Astrocyte (in vitro differentiated cells and primary cell): Measurements from ENCODE around the gene PMM2. TPM values are rescaled to one million over a fixed set of nuclear protein-coding genes. Genes with fewer than 3 reads are reported as not detected.

Experiments used
- DNase-seq: peaks from one replicate; pipeline ENCODE4 v3.0.0-alpha.2; 2010; ENCODE audit warnings: low read depth
- FAIRE-seq: peaks from 2 replicates; lab custom pipeline; 2011; peaks lifted over from hg19 to GRCh38; lab: Jason Lieb, UNC
- H2AFZ ChIP-seq: 2 replicates; pipeline ENCODE4 v1.6.0; 2012; ENCODE audit warnings: low read depth, low read length, inconsistent platforms
- H3K27ac ChIP-seq: 2 replicates; pipeline ENCODE4 v1.5.1; 2011; ENCODE audit warnings: low read depth, low read length, inconsistent platforms
- H3K27me3 ChIP-seq: 2 replicates; pipeline ENCODE4 v1.6.0; 2011; ENCODE audit warnings: low read length, inconsistent platforms; ENCODE audit not compliant: insufficient read depth
- H3K36me3 ChIP-seq: 2 replicates; pipeline ENCODE4 v1.5.1; 2011; ENCODE audit warnings: low read length, inconsistent platforms; ENCODE audit not compliant: insufficient read depth
- H3K4me1 ChIP-seq: 2 replicates; pipeline ENCODE4 v1.5.1; 2011; ENCODE audit warnings: low read length, inconsistent platforms; ENCODE audit not compliant: insufficient read depth
- H3K4me2 ChIP-seq: 2 replicates; pipeline ENCODE4 v1.6.0; 2012; ENCODE audit warnings: low read length, inconsistent platforms
- H3K4me3 ChIP-seq: 2 replicates; pipeline ENCODE4 v1.5.1; 2011; ENCODE audit warnings: low read depth, mild to moderate bottlenecking, low read length, inconsistent platforms; ENCODE audit not compliant: insufficient read depth
- H3K79me2 ChIP-seq: 2 replicates; pipeline ENCODE4 v1.6.0; 2012; ENCODE audit warnings: mild to moderate bottlenecking, low read length, inconsistent platforms; ENCODE audit not compliant: insufficient read depth
- H3K9ac ChIP-seq: 2 replicates; pipeline ENCODE4 v1.6.0; 2012; ENCODE audit warnings: mild to moderate bottlenecking, low read length, inconsistent platforms
- H3K9me3 ChIP-seq: 2 replicates; pipeline ENCODE4 v1.5.1; 2012; ENCODE audit warnings: low read depth, mild to moderate bottlenecking, low read length, inconsistent platforms; ENCODE audit not compliant: insufficient read depth
- H4K20me1 ChIP-seq: 2 replicates; pipeline ENCODE4 v1.6.0; 2012; ENCODE audit warnings: low read length, inconsistent platforms; ENCODE audit not compliant: insufficient read depth
- H3K27ac Mint-ChIP-seq: one replicate; pipeline ENCODE4 v1.8.0; 2021; ENCODE audit warnings: mild to moderate bottlenecking, mixed read lengths; ENCODE audit not compliant: unreplicated experiment
- H3K27me3 Mint-ChIP-seq: one replicate; pipeline ENCODE4 v1.8.0; 2021; ENCODE audit warnings: low read depth, mixed read lengths; ENCODE audit not compliant: unreplicated experiment
- H3K36me3 Mint-ChIP-seq: one replicate; pipeline ENCODE4 v1.8.0; 2021; ENCODE audit warnings: low read depth, mixed read lengths; ENCODE audit not compliant: unreplicated experiment
- H3K4me1 Mint-ChIP-seq: one replicate; pipeline ENCODE4 v1.8.0; 2021; ENCODE audit warnings: low read depth, mixed read lengths; ENCODE audit not compliant: unreplicated experiment
- H3K4me3 Mint-ChIP-seq: one replicate; pipeline ENCODE4 v1.8.0; 2021; ENCODE audit warnings: mild to moderate bottlenecking, moderate library complexity, mixed read lengths; ENCODE audit not compliant: unreplicated experiment
- H3K9me3 Mint-ChIP-seq: one replicate; pipeline ENCODE4 v1.8.0; 2021; ENCODE audit warnings: mild to moderate bottlenecking, mixed read lengths; ENCODE audit not compliant: unreplicated experiment
- EZH2 ChIP-seq: IDR thresholded peaks from 2 replicates; pipeline ENCODE4 v1.6.1; 2012; ENCODE audit warnings: mild to moderate bottlenecking, low read length, inconsistent platforms; ENCODE audit not compliant: insufficient read depth
- total RNA-seq: library from RNA; stranded (reverse); gene quantifications from 2 replicates; pipeline ENCODE4 v1.2.1, GENCODE V29; 2021
- TF ChIP-seq, protein P1 (sequence below): IDR thresholded peaks from 2 replicates; pipeline ENCODE4 v1.5.1; 2011; ENCODE audit warnings: low read depth, mild to moderate bottlenecking, inconsistent platforms, low read length, moderate library complexity; ENCODE audit not compliant: insufficient read depth

Gene PMM2
- total RNA-seq, 1 donor from 2014 or later: 57.8 TPM

DNA sequence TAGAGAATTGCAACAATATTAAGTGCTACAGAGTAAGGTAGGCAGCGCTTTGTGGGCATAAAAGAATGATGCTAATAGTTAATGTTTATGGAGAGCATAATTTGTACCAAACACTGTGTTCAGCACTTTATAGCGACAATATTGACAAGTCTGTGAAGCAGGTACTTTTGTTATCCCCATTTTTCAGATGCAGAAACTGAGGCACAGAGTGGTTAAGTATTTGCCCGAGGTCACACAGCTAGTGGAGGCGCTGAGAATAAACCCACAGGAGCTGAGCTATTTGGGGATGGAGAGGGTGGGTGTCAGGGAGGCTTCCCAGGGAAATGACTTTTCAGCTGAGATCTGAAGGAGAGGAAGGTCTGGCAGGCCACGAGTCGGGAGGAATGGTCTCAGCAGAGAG lies 39.6 kb upstream of the PMM2 start:
- Histone ChIP-seq H3K4me2 (no peak overlapping the region), H3K27me3 (no peaks in the 10 kb centered on the region), H3K79me2 (no peaks in the 10 kb centered on the region), H3K9me3 (no peaks in the 10 kb centered on the region), H3K9ac (no peak overlapping the region), H3K36me3 (no peaks in the 10 kb centered on the region), H2AFZ (no peak overlapping the region), H3K4me3 (no peak overlapping the region), H3K4me1 (no peaks in the 10 kb centered on the region), H4K20me1 (no peaks in the 10 kb centered on the region), H3K27ac (no peak overlapping the region)
- Mint-ChIP-seq H3K36me3 (peaks cover 7% of the 10 kb centered on the region), H3K4me1 (no peaks in the 10 kb centered on the region), H3K4me3 (no peak overlapping the region), H3K27me3 (no peaks in the 10 kb centered on the region), H3K9me3 (no peaks in the 10 kb centered on the region), H3K27ac (no peak overlapping the region)
- FAIRE-seq: no peak
- no peak for DNase-seq
- TF ChIP-seq EZH2: no peak
- TF ChIP-seq, protein P1, sequence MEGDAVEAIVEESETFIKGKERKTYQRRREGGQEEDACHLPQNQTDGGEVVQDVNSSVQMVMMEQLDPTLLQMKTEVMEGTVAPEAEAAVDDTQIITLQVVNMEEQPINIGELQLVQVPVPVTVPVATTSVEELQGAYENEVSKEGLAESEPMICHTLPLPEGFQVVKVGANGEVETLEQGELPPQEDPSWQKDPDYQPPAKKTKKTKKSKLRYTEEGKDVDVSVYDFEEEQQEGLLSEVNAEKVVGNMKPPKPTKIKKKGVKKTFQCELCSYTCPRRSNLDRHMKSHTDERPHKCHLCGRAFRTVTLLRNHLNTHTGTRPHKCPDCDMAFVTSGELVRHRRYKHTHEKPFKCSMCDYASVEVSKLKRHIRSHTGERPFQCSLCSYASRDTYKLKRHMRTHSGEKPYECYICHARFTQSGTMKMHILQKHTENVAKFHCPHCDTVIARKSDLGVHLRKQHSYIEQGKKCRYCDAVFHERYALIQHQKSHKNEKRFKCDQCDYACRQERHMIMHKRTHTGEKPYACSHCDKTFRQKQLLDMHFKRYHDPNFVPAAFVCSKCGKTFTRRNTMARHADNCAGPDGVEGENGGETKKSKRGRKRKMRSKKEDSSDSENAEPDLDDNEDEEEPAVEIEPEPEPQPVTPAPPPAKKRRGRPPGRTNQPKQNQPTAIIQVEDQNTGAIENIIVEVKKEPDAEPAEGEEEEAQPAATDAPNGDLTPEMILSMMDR: no peak

DNA sequence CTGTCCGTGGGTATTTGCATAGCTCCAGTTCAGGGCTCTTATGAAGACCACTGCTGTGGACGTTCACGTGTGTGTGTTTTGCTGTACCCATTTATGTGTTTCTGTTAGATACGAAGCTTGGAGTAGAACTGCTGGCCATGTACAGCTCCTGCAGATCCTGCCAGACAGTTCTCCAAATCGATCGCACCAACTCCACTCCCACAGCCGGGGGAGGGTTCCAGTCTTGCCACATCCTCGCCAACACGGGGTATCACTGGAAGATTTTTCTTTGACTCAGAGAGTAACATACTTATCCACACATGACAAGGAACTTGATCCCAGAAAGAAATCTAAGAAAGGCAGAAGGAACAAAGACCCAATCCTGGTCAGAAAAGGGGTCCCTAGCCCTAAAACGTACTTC lies 37.6 kb upstream of the PMM2 start:
- Mint-ChIP-seq H3K4me3 (no peak overlapping the region), H3K9me3 (no peaks in the 10 kb centered on the region), H3K27me3 (no peaks in the 10 kb centered on the region)

DNA sequence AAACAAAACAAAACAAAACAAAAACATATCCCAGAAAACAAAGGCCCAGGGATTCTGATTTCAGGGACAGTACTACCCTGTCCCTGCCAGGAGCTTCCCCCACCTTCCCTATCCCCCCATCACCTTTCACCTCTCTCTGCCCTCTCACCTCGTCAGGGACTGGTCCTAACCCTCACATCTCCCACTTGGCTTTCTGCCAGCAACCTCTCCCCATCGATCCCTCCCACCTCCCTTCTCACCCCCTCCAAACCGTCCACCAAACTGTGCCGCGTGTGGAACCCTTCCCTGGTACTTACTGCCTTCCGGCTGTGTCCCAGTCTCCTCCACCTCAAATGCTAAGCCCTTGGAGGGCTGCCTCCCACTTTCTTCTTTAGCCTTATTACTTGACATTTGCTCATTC lies 36.6 kb upstream of the PMM2 start:
- no peak overlapping the region for H3K27ac Mint-ChIP-seq

More for the DNA sequence above, 37.6 kb upstream of the PMM2 start:
- peaks cover 9% of the 10 kb centered on the region for H3K36me3 Mint-ChIP-seq
- H3K36me3 ChIP-seq: no peaks in the 10 kb centered on the region
- no peaks in the 10 kb centered on the region for H3K4me1 Mint-ChIP-seq
- no peaks in the 10 kb centered on the region for H4K20me1 ChIP-seq
- no peaks in the 10 kb centered on the region for H3K9me3 ChIP-seq
- H3K27me3 ChIP-seq: no peaks in the 10 kb centered on the region
- no peak overlapping the region for H3K27ac ChIP-seq
- H3K4me3 ChIP-seq: no peak overlapping the region
- no peak overlapping the region for H3K4me2 ChIP-seq
- H2AFZ ChIP-seq: no peak overlapping the region
- DNase-seq (no peak), FAIRE-seq (no peak)
- no peaks in the 10 kb centered on the region for H3K4me1 ChIP-seq
- H3K27ac Mint-ChIP-seq: no peak overlapping the region
- H3K79me2 ChIP-seq: no peaks in the 10 kb centered on the region
- TF ChIP-seq, protein P1: no peak
- no peak for TF ChIP-seq EZH2
- no peak overlapping the region for H3K9ac ChIP-seq

More for the DNA sequence above, 36.6 kb upstream of the PMM2 start:
- TF ChIP-seq, protein P1: no peak
- TF ChIP-seq EZH2: no peak
- Histone ChIP-seq H3K9ac (no peak overlapping the region), H3K27me3 (no peaks in the 10 kb centered on the region), H4K20me1 (no peaks in the 10 kb centered on the region), H3K79me2 (no peaks in the 10 kb centered on the region), H3K27ac (no peak overlapping the region), H3K4me1 (no peaks in the 10 kb centered on the region), H2AFZ (no peak overlapping the region), H3K9me3 (no peaks in the 10 kb centered on the region), H3K36me3 (no peaks in the 10 kb centered on the region), H3K4me3 (no peak overlapping the region), H3K4me2 (no peak overlapping the region)
- Mint-ChIP-seq H3K27me3 (no peaks in the 10 kb centered on the region), H3K4me1 (no peaks in the 10 kb centered on the region), H3K4me3 (no peak overlapping the region), H3K36me3 (peaks cover 8% of the 10 kb centered on the region), H3K9me3 (no peaks in the 10 kb centered on the region)
- no peak for DNase-seq
- no peak for FAIRE-seq
